Frontal cortex (tissue), 4 donors: ENCODE results near the gene TRAF4. TPM values are rescaled to one million over a fixed set of nuclear protein-coding genes. Genes with fewer than 3 reads are reported as not detected.
A peak's percentile ranks its signal among the peaks of the same experiment; 100 is the strongest.

Experiments
- DNase-seq, 2 donors: peaks; one replicate each; pipeline ENCODE4 v3.0.0; 2012; ENCODE audit warnings: low spot score in 2 of 2
- FAIRE-seq: peaks from 2 replicates; lab custom pipeline; 2012; peaks lifted over from hg19 to GRCh38; lab: Jason Lieb, UNC
- total RNA-seq: library from RNA; depleted of rRNA; stranded (reverse); fragments of >200 nt; gene quantifications from one replicate; pipeline ENCODE4 v1.2.3, GENCODE V29; 2014
- donor health status: control.
- donor health status: control.
- donor health status: control.

The TRAF4 gene
- total RNA-seq, 1 donor from 2014 or later, result 60.3 TPM

- DNase-seq (no peak), FAIRE-seq (no peak)
Measured at GRCh38 chr17:28745786-28746411, 2.1 kb downstream of the TRAF4 start.

DNA sequence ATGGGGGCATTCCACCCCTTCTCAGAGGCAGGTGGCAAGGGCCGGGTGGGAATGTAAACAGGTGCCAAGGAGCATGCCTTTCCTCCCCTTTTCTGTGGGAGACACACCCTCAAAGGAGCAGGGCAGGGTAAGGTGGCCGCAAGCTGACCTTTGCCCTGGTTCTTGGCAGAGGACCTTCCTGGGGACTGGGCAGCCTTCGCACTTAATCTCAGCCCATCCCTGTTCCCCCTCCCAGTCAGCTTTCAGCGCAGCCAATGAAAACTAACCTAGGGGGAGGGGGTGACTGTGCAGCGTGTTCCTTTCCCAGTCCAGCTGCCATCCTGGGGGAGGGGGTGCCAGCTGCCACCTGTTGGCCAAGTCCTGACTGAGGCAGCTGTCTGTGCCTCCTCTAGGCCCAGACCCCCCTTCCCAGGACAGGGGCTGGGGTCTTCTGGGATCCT is 2.8 kb downstream of the TRAF4 start:
- FAIRE-seq (no peak), DNase-seq (peak in 1 of 2 donors; percentile 49)

DNA sequence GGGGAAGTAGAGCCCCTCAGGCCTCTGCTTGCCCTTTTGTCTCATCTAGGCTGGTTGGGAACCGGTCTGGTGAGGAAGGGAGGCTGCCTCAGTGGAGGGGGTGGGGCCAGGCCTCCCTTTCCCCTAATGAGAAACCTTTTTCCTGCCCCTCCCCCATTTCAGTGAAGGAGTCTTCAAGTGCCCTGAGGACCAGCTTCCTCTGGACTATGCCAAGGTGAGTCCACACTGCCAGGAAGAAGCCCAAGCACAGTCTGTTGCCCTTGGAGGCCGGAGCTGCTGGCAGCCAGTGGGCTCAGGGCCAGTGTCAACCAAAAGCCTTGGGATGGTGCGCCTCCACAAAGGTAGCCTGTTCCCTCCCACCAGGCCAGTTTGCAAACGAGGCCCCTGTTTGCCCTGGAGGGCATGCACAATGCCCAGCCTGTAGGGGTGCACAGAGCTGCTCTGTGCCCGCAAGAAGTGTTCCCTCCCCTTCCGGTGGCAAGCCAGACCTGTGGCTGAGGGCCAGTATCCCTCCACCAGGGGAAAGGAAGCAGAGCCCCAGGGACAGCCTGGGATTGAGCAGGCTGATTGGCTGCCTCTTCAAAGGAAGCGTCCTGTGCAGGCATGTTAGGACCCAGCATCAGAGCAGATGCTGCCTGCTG is 3.4 kb downstream of the TRAF4 start:
- FAIRE-seq (no peak), DNase-seq (no peak)

GRCh38 chr17:28747801-28748750 is 4.3 kb downstream of the TRAF4 start:
- DNase-seq (no peak), FAIRE-seq (no peak)

DNA sequence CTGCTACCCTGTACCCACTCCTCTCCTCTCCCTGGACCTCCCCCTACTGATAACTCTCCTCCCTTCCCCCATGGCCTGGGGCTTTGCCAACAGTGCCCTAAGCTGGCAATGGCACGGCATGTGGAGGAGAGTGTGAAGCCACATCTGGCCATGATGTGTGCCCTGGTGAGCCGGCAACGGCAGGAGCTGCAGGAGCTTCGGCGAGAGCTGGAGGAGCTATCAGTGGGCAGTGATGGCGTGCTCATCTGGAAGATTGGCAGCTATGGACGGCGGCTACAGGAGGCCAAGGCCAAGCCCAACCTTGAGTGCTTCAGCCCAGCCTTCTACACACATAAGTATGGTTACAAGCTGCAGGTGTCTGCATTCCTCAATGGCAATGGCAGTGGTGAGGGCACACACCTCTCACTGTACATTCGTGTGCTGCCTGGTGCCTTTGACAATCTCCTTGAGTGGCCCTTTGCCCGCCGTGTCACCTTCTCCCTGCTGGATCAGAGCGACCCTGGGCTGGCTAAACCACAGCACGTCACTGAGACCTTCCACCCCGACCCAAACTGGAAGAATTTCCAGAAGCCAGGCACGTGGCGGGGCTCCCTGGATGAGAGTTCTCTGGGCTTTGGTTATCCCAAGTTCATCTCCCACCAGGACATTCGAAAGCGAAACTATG is 5.2 kb downstream of the TRAF4 start:
- DNase-seq, result no peak
- no peak for FAIRE-seq

DNA sequence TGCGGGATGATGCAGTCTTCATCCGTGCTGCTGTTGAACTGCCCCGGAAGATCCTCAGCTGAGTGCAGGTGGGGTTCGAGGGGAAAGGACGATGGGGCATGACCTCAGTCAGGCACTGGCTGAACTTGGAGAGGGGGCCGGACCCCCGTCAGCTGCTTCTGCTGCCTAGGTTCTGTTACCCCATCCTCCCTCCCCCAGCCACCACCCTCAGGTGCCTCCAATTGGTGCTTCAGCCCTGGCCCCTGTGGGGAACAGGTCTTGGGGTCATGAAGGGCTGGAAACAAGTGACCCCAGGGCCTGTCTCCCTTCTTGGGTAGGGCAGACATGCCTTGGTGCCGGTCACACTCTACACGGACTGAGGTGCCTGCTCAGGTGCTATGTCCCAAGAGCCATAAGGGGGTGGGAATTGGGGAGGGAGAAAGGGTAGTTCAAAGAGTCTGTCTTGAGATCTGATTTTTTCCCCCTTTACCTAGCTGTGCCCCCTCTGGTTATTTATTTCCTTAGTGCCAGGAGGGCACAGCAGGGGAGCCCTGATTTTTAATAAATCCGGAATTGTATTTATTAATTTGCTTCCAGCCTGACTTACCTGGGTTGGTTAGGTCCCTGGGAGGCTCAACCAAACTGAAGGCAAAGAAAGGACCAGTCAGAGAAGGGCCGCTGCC is 5.8 kb downstream of the TRAF4 start:
- no peak for DNase-seq

DNA sequence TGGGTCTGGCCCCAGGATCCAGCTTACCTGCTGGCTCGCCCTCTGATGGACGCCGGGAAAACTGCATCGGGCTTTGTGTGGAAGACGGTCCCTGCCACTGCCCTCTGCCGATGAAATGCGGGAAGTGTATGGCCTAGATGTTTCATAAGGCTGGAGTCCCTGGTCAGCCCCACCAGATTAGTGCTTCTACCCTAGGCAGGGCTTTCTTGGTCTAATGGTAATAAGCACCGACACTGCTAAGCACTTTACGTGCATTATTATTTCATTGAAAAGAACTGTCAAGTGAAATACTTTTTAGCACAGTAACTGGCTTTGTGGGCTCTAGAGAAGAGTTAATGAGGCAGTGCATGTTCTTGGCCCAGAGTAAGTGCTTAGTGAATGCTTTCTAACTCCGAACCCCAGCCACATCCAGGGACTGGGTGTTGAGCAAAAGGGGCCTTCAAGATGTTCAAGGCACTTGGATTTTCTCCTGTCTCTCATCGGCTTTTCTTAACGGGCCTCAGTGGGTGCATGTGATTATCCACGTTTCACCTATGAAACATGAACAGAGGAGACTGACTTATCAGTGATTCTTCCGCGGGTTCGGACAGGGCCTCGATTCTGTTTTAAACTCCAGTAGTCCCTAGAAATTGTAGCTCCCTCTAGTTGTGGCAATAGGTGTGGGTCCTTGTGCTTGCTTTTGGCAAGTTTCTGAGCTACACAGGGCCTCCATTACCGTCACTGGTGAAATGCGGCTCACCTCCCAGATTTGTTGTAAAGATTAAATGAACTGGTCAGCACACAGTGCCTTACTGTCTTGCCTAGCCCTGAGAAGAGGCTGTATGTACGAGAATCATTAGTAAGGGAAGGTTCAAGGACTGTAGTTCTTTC is 6.6 kb downstream of the TRAF4 start:
- DNase-seq (peak; percentile 67 to 78), FAIRE-seq (no peak)

More for the DNA sequence above, 5.8 kb downstream of the TRAF4 start:
- no peak for FAIRE-seq

- DNase-seq, result no peak
- no peak for FAIRE-seq
Measured at GRCh38 chr17:28751600-28752366, 8.0 kb downstream of the TRAF4 start.

- DNase-seq, result no peak
- no peak for FAIRE-seq
Measured at GRCh38 chr17:28755486-28755885, 11.7 kb downstream of the TRAF4 start.

DNA sequence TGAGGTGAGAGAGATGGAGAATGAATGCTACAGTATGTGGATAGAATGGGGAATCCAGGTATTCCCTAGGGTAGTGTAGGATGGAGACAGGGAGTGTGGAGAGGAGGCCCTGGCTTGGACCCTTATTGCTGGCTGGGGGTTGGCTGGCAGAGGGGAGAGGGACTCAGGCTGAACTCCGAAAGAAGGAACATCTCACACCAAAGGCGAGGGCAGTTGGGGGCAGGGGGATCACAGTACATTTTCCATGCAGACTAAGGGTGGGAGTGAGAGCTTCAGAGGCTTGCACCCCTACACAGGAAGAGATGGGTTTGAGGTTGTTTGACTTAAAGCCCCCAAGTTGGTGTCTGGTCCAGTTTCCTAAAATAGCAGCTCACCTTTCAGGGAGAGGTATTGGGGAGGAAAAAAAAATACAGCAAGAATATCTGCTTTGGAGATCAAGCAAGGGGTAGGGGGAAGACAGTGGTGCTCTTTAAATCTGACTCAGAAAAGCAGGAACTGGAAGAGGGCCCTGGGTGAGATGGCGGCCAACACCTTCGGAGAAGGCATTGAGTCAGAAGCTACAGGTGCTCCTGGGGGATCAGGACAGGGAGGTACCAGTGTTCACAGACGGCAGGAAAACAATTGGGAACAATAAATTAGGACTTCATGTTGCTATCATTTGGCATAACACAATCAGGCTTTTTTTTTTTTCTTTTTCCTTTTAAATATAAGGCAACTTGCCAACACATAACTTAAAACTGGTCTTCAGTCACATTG is 12.4 kb downstream of the TRAF4 start:
- no peak for FAIRE-seq
- no peak for DNase-seq

- no peak for DNase-seq
- FAIRE-seq, result no peak
Measured at GRCh38 chr17:28758411-28759121, 14.8 kb downstream of the TRAF4 start.

- FAIRE-seq (no peak), DNase-seq (no peak)
Measured at GRCh38 chr17:28759256-28759865, 15.6 kb downstream of the TRAF4 start.

- FAIRE-seq (no peak), DNase-seq (no peak)
Measured at GRCh38 chr17:28760601-28761562, 17.1 kb downstream of the TRAF4 start.

DNA sequence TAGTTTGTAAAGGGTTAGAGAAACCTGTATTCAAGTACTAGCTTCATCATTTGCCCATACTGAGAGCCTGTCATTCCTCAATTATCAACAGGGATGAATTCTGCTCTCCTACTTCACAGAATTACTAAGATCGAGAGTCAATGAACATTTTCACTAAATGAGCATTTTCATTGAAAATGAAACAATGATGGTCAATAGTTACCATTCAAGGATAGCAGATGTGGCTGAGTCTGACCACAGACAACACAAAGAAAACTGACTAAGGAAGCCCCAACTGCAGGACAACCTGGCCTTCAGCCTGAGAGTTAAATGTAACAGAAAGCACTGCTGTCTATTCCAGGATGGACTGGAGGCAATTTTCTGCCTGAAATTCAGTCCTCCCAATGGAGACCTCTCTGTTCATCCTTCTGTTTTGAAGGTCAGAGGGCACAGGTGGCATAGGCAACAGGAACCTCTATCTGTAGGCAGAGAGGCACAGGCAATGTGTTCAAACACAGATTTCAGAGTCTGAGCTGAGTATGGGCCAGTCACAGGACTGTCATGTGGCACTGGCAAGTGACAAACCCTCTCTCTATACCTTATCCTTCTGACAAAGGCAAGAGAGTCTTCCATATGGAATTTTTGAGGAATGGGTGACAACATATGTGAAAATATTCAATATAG is 19.5 kb downstream of the TRAF4 start:
- no peak for DNase-seq
- FAIRE-seq, result no peak
